Stomach (tissue), 19 donors: ENCODE data around the gene KLHDC8B. TPM values are rescaled to one million over a fixed set of nuclear protein-coding genes. Genes with fewer than 3 reads are reported as not detected.

Source experiments
- DNase-seq, 2 donors: peaks; one replicate each; pipeline versions ENCODE4 v3.0.0 to v3.0.0-alpha.2; 2013 to 2019
- H3K27ac ChIP-seq, 5 donors: fragments of 200-600 bp in 4 of 5; sonication (generic) in 4 of 5; one replicate each; pipeline ENCODE4 v1.5.1; 2013 to 2019; ENCODE audit warnings: mild to moderate bottlenecking in 1 of 5, moderate library complexity in 1 of 5
- H3K27me3 ChIP-seq, 3 donors: fragments of 200-600 bp; sonication (generic); one replicate each; pipeline ENCODE4 v1.5.1; 2017 to 2019; ENCODE audit warnings: mixed run types in 1 of 3
- H3K36me3 ChIP-seq, 4 donors: fragments of 200-600 bp; sonication (generic); 1 replicate in 3 of 4; 2 replicates in 1 of 4; pipeline ENCODE4 v1.5.1; 2016 to 2019
- H3K4me1 ChIP-seq, 4 donors: fragments of 200-600 bp; sonication (generic); one replicate each; pipeline ENCODE4 v1.5.1; 2016 to 2019
- H3K4me3 ChIP-seq, 4 donors: fragments of 200-600 bp; sonication (generic) in 3 of 4; one replicate each; pipeline ENCODE4 v1.5.1; 2016 to 2019; ENCODE audit warnings: mild to moderate bottlenecking in 1 of 4
- H3K9me3 ChIP-seq, 4 donors: fragments of 200-600 bp; sonication (generic); one replicate each; pipeline ENCODE4 v1.5.1; 2016 to 2019
- CTCF ChIP-seq, 7 experiments: fragments of 450-650 bp in 4 of 7; fragments of 200-600 bp in 3 of 7; sonication (generic) in 3 of 7; IDR thresholded peaks; one replicate each; pipeline ENCODE4 v1.5.1; 2016 to 2019; ENCODE audit warnings: antibody characterized with exemption in 7 of 7, control low read depth in 2 of 7, mild to moderate bottlenecking in 1 of 7
- EP300 ChIP-seq: sonication (generic); formaldehyde crosslinking; IDR thresholded peaks from one replicate; pipeline ENCODE4 v1.6.1; 2017; ENCODE audit warnings: antibody characterized with exemption
- POLR2A ChIP-seq, 4 donors: fragments of 450-650 bp; IDR thresholded peaks; one replicate each; pipeline ENCODE4 v1.6.1; 2016; ENCODE audit warnings: antibody characterized with exemption in 4 of 4, control low read depth in 2 of 4, mild to moderate bottlenecking in 1 of 4, moderate library complexity in 1 of 4
- POLR2AphosphoS5 ChIP-seq, 3 donors: sonication (generic); formaldehyde crosslinking; IDR thresholded peaks; one replicate each; pipeline ENCODE4 v1.6.1; 2016; ENCODE audit warnings: antibody characterized with exemption in 3 of 3
- WGBS, 5 donors: extraction: QIAGEN DNeasy Blood & Tissue Kit in 3 of 5; methylation state at CpG; one replicate each; pipeline versions ENCODE4 v1.1.5 to v1.1.7; 2013 to 2018; 5-methylcytosine and 5-hydroxymethylcytosine counted together
- intact Hi-C: fragments of 100-400 bp; cut with DNase I; formaldehyde crosslinking; loops from one replicate; pipeline ENCODE4 v1.15.1; 2023; ENCODE audit warnings: low total_unique reads
- long read RNA-seq, 10 donors: transcript quantifications; one replicate each; lab custom pipeline, GENCODE V29; 2026
- polyA plus RNA-seq, 3 donors: library from polyadenylated mRNA; stranded (reverse); fragments of 200-250 nt; gene quantifications; one replicate each; pipeline ENCODE4 v1.2.3, GENCODE V29; 2013
- total RNA-seq, 5 donors: library from RNA; depleted of rRNA; stranded (reverse); fragments of >200 nt; gene quantifications; one replicate each; pipeline versions ENCODE4 v1.1.0 to v1.2.3, GENCODE V29; 2014 to 2016
- donor health status: healthy with polysubstance abuse.
- donor health status: Bipolar disorder and iron deficiency.
- donor health status: healthy.

Gene KLHDC8B
- total RNA-seq (10 to 100 TPM; 11.6 to 41.1 (median 20.6) TPM), polyA plus RNA-seq (10 to 100 TPM; 15.2 to 37.7 (median 17.6) TPM)
- long read RNA-seq, donor 1 = 0 reads
- long read RNA-seq, donor 2, partial matches to known transcripts = 0 of 2 reads
- long read RNA-seq, donor 2, other reads (novel, unspliced or antisense) = 0 of 2 reads
- long read RNA-seq, donor 3, partial matches to known transcripts = 0 of 2 reads
- long read RNA-seq, donor 3, other reads (novel, unspliced or antisense) = 0 of 2 reads
- long read RNA-seq, donor 4, partial matches to known transcripts = 0 of 1 reads
- long read RNA-seq, donor 4, other reads (novel, unspliced or antisense) = 0 of 1 reads
- long read RNA-seq, donor 5, transcript KLHDC8B-201 (6 exons, 1,959 nt) = major isoform, 12 of 13 reads
- long read RNA-seq, donor 5, partial matches to known transcripts = 0 of 13 reads
- long read RNA-seq, donor 5, other reads (novel, unspliced or antisense) = 0 of 13 reads
- long read RNA-seq, donor 6 = 0 reads
- long read RNA-seq, donor 7, transcript KLHDC8B-201 (6 exons, 1,959 nt) = major isoform, 6 of 6 reads
- long read RNA-seq, donor 7, partial matches to known transcripts = 0 of 6 reads
- long read RNA-seq, donor 7, other reads (novel, unspliced or antisense) = 0 of 6 reads
- long read RNA-seq, donor 8, partial matches to known transcripts = 0 of 3 reads
- long read RNA-seq, donor 8, other reads (novel, unspliced or antisense) = 0 of 3 reads
- long read RNA-seq, donor 9, partial matches to known transcripts = 0 of 3 reads
- long read RNA-seq, donor 9, other reads (novel, unspliced or antisense) = 0 of 3 reads
- long read RNA-seq, donor 10, transcript KLHDC8B-201 (6 exons, 1,959 nt) = major isoform, 9 of 9 reads
- long read RNA-seq, donor 10, partial matches to known transcripts = 0 of 9 reads
- long read RNA-seq, donor 10, other reads (novel, unspliced or antisense) = 0 of 9 reads

GRCh38 chr3:49171119-49171774 lies at the start of gene KLHDC8B:
Gene KLHDC8B (plus strand): TSS chr3:49171598. CDS start chr3:49172770, 1,172 bp downstream.
- TF ChIP-seq POLR2A (IDR thresholded peaks at IDR 0.05) (no peak), POLR2AphosphoS5 (IDR thresholded peaks at IDR 0.05) (peak; percentile 8 to 54 (median 30)), CTCF (IDR thresholded peaks at IDR 0.05) (peak in 5 of 7 experiments; percentile 76 to 92 (median 87)), EP300 (no peak)
- Histone ChIP-seq H3K9me3 (no peaks in the 10 kb centered on the region), H3K27ac (peak within 1 kb of the TSS; percentile 31 to 90 (median 83)), H3K27me3 (no peaks in the 10 kb centered on the region), H3K36me3 (peaks cover 4 to 25% (median 22%) of the 10 kb centered on the region in 4 donors), H3K4me1 (peaks cover 30 to 54% (median 50%) of the 10 kb centered on the region in 4 donors), H3K4me3 (peak within 1 kb of the TSS; percentile 66 to 85 (median 76))
- WGBS, 5 donors = 0 to 2% (median 1%) methylated on average over 24 to 57 of the region's 57 CpGs
- intact Hi-C loops = no loop called here
- DNase-seq = peak; percentile 84 to 96

- no peaks in the 10 kb centered on the region for H3K27me3 ChIP-seq
- peaks cover 74 to 82% (median 79%) of the 10 kb centered on the region in 4 donors for H3K36me3 ChIP-seq
- no peaks in the 10 kb centered on the region for H3K9me3 ChIP-seq
- no peak overlapping the region for H3K4me3 ChIP-seq
- peaks cover 18 to 31% (median 27%) of the 10 kb centered on the region in 4 donors for H3K4me1 ChIP-seq
- DNase-seq = no peak
- TF ChIP-seq POLR2A (IDR thresholded peaks at IDR 0.05) = no peak
- peak overlapping the region in 3 of 5 donors; percentile 87 to 98 (median 96) for H3K27ac ChIP-seq
- 60 to 96% (median 95%) methylated on average over 1 to 12 of the region's 12 CpGs for WGBS, 5 donors
- intact Hi-C loops = no loop called here
Observed at GRCh38 chr3:49122022-49122421, 49.4 kb upstream of the KLHDC8B start.

- no peak for DNase-seq
- Histone ChIP-seq H3K36me3 (peaks cover 69 to 82% (median 79%) of the 10 kb centered on the region in 4 donors), H3K27me3 (no peaks in the 10 kb centered on the region), H3K4me3 (no peak overlapping the region), H3K9me3 (no peaks in the 10 kb centered on the region), H3K27ac (no peak overlapping the region), H3K4me1 (peaks cover 18 to 31% (median 27%) of the 10 kb centered on the region in 4 donors)
- WGBS, 5 donors = 79 to 94% (median 83%) methylated on average over 7 of the region's 7 CpGs
- intact Hi-C loops = no loop called here
- TF ChIP-seq POLR2AphosphoS5 (IDR thresholded peaks at IDR 0.05) (no peak), EP300 (no peak)
Observed at GRCh38 chr3:49122451-49122850, 48.9 kb upstream of the KLHDC8B start.

GRCh38 chr3:49122886-49123545 lies 48.4 kb upstream of the KLHDC8B start:
- TF ChIP-seq CTCF (IDR thresholded peaks at IDR 0.05) (no peak), POLR2A (IDR thresholded peaks at IDR 0.05) (no peak), POLR2AphosphoS5 (IDR thresholded peaks at IDR 0.05) (no peak), EP300 (no peak)
- Histone ChIP-seq H3K4me1 (peaks cover 18 to 31% (median 25%) of the 10 kb centered on the region in 4 donors), H3K27ac (no peak overlapping the region), H3K36me3 (peaks cover 64 to 82% (median 78%) of the 10 kb centered on the region in 4 donors), H3K9me3 (no peaks in the 10 kb centered on the region), H3K27me3 (no peaks in the 10 kb centered on the region), H3K4me3 (no peak overlapping the region)
- intact Hi-C loops = no loop called here
- 87 to 94% (median 92%) methylated on average over 10 to 17 of the region's 17 CpGs for WGBS, 5 donors
- DNase-seq = no peak
